HG03432 (cell line): Measurements from ENCODE around the gene PPP1R13B.

Source experiments
- ATAC-seq: cut with Tn5 transposase; IDR thresholded peaks from one replicate; pipeline ENCODE4 v1.9.1; 2021; ENCODE audit warnings: mild to moderate bottlenecking, moderate library complexity; ENCODE audit not compliant: unreplicated experiment

The PPP1R13B gene

DNA sequence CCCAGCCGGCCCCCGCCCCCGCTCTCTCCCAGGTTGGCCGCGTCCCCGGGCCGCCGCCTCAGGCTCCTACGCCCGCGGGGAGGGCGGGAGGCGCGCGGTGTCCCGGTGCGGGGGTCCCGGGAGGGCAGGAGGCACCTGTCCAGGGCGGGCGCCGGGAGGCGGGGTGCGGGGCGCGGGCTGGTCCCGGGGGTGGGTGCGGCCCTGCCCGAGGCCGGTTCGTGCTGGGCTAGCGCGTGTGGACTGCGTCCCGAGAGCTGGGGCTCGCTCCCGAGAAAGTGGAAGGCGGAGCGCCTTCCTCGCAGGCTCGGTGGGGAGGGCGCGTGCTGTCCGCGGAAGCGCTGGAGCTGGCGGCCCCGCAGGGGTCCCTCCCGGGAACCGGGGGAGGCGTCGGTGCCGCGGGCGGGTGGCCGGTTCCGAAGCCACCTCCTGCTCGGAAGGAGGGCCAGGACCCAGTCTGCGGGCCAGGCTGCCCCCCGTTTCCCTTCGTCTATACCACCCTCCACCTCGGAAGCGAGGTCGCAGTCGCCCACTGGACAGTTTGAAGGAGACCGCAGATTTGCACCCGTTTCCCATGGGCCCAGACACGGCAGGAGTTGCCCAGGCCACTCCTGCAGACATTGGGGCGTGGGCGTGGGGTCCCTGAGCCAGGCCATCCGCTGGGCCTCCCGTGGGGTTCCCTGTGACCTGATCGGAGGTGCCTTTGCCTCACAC, 131.1 kb downstream of the PPP1R13B start:
- ATAC-seq, result peak; percentile 11

DNA sequence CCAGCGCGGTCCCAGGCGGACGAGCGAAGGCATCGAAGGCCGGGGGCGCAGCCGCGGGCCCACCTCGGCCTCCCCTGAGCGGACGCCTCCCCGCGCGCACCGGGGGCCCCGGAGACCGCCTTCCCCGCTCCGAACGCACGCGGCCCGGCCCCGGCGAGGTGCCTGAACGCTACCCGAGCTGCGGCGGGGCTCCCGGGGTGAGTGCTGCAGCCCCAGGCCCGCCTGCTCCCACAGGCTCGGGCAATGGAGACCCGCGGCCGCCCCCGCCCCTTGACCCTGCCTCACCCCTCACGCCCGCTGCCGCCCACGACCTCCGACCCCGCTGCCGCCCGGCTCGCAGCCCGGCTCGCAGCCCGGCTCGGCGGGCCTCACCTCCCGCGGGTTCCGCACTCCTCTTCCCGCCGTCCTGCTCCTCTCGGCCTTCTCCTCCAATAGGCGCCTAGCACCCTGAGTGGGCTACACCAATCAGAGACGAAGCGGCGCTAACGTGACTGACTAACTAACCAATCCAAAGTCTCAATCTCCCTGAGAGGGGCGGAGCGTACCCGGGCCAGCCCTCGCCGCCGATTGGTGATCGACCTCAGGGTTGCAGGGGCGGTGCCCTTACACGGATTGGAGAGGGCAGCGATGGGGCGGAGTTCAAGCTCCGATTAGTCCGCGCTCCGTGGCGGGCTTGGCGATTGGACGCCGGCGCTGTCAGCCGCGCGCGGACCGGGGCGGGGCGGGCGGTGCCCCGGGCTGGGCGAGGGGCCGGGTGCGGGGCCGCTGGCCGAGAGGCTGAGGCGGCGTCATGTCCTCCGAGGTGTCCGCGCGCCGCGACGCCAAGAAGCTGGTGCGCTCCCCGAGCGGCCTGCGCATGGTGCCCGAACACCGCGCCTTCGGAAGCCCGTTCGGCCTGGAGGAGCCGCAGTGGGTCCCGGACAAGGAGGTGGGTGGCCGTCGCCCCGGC, 132.0 kb downstream of the PPP1R13B start, which contains the start of the genes XRCC3 and ZFYVE21:
Gene XRCC3 (minus strand): TSS at position 400 of the 949 bp plus-strand sequence. CDS start 4,364 bp downstream, outside the sequence.
Gene ZFYVE21 (plus strand): TSS at position 759 of the 949 bp plus-strand sequence. CDS start 32 bp downstream, at position 791.
- ATAC-seq, result peak; percentile 93

DNA sequence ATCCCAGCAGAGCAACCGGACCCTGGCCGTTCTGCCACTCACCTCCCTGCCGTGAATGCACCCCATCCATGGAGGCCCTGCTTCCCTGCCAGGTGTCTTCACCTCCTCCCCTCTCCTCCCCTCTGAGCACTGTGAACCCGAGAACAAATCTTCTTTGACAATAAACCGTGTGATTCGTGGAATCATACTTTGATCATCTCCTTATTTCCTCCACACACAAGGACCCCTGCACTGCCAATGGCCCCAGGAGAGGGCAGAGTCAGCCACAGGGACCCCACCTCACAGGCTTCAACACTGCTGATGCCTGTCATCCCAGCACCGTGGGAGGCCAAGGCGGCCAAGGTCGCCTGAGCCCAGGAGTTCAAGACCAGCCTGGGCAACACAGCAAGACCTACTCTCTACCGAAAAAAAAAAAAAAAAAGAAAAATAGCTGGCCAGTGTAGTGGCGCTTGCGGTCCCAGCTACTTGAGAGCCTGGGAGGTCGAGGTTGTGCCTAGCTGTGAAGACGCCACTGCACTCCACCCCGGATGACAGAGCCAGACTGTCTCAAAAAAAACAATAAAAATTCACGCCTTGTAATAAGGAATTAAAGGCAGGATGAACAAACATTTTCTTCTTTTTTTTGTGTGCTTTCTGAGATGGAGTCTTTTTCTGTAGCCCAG, 133.2 kb downstream of the PPP1R13B start:
- no peak for ATAC-seq

DNA sequence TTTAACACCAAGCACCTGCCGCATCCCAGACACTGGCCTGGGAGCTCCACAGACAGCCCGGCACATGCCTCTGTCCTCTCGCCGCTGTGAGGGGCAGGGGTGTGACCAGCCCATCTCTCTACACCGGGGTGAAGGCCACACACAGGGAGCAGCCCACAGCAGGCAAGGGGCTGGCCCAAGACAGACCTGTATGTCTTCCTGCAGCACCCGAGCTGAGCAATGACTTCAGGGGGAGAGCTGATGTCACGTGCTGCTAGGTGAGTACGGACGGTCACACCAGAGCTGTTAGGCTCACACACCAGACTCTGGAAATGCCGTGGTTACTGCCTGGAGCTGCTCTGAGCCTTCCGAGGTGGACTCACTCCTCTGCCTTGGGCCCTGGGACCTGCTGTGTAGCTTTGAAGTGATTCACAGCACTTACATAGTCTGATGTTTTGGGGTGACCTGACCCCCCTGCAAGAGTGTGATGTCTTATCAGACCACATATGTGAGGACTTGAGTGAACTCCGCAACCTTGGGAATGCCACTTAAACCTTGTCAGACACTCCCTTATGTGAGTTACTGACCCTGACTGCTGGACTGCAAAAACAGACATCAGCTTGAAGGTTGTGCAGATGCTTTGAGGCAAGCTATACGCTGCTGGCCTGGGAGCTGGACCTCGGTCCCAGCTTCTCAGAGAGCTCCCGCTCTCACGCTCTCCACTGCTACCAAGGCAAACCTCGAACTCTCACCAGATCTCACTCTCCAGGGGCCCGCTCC, 133.9 kb downstream of the PPP1R13B start:
- ATAC-seq, result no peak

DNA sequence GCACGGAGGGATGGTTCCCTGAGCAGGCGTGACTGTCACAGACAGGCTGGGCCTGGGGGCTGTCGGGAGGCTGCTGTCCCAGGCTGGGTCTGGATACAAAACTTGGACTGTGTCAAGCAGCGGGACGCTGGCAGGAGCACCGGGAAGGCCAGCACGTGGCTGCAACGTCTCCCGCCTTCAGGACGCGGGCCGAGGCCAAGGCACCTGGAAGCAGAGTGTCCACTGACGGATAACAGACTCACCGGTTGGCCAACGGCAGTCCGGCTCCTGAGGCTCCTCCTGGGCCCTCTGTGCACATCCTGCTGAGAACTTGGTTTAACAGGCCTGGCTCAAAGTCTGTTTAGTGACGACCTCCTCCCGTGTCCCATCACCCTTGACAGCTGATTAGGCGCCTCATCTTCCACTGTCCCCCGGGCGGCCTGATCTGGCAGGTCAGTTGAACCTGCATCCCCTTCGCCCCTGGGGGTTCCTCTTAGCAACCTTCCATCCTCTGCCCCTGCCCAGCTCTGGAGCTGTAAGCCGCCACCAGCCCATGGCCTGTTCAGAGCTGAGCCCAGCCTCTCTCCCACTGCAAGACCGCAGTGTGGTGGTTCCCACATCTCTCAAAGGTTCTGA, 134.6 kb downstream of the PPP1R13B start:
- ATAC-seq, result no peak

DNA sequence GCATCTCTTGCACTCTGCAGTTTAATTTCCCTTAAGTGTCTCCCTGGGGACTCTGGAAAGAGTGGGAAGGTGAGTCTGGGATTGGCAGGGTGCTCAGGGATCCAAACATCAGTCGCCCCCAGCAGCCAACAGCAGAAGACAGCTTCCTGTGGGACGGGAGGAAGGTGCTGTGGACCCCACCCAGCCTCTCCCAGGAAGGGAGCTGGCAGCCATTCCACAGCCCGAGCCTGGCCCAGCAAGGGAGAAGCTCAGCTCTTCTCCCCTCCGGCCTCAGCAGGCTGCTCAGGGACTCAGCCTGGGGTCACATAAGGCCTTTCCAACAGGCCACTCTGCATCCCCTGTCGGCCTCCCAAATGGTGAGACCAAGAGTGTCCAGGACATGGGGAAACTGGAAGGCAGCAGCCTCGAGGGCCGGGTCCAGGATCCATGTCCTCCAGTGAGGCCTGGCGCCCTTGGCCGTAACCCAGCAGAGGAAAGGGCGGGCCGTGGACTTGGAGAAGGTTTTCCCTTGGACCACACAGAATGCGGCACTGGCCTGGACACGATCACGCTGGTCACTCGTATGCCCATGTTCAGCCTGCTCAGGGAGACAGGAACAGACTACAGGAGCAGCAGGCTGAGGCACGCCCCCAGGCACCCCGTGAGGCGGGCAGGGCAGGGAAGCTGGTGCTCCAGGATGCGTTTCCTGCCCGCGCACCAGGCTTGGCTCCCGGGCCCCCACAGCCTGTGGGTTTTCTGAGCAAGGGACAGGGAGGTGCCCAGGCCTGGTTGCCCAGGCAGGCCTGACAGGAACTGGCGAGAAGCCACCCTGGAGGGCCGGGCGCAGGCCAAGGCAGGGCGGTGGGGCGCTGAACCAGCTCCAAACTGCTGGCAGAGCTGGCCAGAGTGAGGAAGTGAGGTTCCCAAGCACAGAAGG, 135.6 kb downstream of the PPP1R13B start:
- ATAC-seq, result no peak

DNA sequence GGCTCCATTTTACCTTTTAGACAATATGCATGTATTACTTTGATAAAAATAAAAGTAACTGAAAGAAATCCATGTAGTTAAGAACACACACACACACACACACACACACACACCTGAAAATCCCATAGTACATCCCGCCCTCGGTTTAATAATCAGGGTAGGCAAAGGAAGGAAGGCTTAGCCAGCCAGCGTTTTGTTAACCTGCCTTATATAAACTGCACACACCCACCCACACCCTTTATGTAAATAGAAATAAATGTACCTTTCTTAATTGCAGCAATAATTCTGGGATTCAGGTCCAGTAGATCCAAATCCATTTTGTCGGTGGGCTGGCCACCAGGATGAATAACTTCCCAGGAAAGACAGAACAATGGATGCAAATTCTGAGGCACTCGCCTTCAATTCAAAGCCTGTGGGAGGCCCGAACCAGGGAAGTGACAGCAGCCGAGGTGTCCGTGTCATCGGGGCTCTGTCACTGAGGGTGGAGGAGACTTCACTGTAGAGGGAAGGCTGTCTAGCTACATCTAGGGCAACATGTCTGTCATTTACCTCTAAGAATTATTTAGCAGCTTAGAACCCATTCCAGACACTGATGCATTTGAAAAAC, 136.5 kb downstream of the PPP1R13B start:
- ATAC-seq, result no peak

DNA sequence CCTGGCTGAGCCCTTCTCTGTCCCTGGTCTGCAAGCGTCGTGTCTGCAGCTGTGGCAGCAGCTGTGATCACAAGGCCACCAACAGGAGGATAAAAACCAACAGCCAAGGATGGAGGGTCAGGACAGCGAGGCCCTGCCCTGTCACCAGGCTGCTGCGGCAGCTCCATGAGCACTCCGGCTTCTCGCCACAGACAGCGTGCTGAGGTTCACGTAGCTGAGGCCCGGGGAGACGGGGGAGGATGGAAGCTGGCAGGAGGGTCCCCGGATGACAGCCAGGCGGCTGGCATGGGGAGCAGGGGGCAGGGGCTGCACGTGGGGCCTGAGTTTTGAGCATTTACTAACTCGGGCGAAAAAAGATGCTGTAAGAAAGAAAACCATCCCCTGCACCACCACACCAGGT, 137.6 kb downstream of the PPP1R13B start:
- no peak for ATAC-seq

DNA sequence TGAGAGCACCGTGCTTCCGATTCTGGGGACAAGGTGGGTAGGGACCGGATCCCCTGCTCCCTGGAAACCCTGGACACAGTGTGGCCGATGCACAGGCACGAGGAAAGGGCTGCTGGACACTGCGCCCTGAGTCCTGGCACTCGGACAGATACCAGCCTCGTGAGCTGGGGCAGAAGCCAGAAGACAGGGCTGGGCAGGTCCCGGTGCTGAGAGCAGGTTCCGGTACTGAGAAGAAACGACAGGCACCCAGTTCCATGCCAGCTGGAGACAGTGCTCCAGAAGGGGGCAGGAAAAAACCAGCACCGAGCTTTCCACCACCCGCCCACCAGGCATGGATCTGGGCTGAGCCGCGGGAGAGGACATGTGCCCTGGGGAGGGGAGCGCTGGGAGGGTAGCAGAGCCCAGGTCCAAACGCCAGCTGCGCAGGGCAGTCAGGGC, 138.6 kb downstream of the PPP1R13B start:
- no peak for ATAC-seq

DNA sequence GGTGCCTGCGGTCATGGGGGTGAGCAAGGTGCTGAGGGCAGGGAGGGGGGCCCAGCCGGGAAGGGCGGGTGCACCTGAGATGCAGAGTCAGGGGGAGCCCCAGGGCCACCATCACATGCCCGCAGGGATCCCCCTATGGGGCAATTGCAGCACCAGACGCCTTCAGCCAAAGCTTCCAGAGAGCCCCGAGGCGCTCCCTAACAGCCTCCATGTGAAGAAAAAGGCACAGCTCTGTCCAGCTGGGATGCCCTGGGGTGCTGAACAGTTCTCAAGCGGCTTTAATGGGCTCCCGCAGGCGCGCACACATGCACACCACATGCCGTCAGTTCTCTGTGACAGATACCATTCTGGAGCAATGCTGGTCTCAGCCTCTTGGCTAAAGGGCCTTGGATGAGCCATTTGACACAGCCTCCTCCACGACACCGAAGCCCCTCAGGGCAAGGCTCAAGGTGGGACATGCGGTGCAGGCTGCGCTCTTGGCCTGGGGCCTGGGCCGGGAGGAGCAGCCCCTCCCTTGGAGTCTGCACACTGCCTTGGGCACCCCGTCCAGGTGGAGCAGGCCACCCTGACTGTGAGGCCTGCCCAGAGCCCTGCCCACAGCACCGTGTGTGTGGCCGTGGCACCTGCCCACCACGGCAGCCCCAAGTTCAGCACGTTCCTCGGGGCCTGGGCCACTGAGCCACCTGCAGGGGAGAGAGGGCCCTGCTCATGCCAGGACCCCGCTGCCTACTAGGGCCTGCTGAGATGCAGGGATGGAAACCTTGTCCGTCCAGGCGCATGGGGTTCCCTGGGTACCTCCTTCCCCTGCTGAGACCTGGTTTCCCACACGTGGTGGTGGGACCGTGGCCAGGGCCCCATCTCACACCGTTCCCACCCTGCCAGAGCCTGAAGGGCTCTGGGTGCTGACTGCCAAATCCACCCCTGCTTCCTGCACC, 139.8 kb downstream of the PPP1R13B start:
- ATAC-seq, result no peak

DNA sequence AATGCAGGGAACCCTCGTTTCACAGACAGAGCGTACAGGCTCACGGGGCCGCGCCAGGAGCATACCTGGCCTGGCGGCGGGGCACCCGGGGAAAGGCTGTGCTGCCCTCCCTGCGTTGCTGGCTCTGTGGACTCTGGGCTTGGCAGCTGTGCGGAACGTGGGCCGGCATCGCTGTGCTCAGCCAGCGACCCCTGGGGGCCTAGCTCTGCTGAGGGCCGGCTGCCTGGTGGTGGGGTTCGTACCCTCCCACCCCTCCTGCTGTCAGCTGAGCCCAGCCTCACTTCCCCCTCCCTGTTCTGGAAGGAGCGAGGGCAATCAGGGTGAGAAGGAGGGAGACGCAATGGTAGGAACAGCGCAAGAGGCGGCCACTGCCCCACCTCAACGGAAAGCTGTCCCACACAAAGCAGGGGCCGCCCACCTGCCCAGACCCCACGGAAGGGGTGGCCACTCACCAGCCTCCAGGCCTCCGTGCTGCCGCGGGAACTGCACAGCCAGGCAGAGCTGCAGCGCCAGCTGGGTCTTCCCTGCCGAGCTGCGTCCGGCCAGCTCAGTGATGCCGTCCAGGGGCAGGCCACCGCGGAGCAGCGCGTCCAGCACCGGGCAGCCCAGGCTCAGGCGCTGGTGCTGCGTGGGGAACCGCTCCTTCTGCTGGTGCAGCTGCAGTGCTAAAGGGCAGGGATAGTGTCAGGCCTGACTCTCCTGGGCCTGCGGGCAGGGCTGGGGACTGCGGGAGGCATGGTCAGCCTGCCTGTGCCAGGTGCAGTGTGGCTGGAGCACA, 140.6 kb downstream of the PPP1R13B start:
- no peak for ATAC-seq

DNA sequence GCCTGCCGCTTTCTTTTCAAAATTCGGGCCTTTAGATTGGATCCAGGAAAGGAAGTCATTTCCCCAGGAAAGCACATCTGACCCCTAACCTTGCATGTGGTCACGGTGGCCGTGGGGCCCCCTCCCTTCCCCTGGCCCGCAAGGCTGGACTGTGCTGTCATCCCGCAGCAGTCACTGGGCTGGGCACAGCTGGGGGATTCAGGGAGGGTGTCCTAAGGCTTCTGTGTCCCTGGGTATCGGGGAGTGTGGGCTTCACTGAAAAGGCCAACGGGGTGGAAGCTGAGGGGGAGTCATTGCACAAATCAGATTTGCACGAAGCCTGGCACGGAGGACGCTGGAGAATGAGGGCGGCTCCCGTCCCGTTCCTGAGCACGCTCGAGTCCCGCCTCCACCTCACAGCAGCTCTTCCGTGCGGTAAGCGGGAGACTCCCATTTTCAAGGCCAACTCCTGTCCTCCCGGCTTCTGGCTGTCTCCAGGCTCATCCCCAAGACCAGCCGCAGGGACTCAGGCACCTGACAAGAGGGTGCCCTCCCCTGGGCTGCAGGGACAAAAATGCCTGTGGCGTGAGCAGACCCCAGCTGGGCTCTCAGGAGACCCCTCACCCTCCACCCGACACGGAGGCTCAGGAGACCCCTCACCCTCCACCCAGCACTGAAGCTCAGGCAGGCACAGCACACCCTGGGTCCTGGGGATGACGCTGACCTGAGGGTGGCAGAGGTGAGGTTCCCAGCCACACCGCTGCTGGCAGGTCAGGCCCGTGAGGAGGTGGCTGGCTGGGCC, 141.7 kb downstream of the PPP1R13B start:
- no peak for ATAC-seq

DNA sequence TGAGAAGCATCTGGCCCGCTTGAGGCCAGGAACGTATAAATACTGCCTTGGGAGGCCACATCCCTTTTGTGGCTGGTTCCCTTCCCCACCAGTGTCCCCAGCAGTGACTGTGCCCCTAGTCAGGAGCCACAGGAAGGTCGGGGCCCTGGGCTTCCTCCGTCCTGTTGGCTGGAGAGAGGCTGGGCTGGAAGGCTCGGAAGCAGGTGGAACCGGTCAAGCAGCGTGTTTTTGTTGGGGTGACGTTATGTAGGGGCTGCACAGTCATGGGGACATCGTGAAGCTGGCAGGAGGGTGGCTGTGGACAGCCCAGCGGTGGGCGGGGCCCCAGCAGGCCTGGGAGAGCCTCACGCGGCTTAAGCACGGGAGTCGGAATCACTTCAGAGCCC, 142.3 kb downstream of the PPP1R13B start:
- no peak for ATAC-seq

DNA sequence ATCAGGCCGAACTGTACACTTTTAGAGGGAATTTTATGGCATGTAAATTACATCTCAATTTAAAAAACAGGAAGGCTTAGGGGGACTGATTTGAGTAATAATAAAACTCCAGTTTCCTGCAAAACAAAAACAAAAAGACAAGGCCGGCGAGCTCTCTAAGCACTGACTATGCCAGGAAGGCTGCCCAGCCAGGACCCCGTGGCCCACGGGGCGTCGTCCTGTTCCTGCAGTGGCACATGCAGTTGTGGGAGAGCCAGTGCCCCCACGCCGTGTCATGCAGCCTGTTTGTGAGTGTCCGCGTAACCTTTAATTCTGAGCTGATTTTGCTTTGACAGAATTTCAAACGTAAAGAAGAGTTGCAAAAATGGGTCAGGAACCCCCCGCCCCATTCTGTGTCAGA, 142.7 kb downstream of the PPP1R13B start:
- ATAC-seq, result no peak

DNA sequence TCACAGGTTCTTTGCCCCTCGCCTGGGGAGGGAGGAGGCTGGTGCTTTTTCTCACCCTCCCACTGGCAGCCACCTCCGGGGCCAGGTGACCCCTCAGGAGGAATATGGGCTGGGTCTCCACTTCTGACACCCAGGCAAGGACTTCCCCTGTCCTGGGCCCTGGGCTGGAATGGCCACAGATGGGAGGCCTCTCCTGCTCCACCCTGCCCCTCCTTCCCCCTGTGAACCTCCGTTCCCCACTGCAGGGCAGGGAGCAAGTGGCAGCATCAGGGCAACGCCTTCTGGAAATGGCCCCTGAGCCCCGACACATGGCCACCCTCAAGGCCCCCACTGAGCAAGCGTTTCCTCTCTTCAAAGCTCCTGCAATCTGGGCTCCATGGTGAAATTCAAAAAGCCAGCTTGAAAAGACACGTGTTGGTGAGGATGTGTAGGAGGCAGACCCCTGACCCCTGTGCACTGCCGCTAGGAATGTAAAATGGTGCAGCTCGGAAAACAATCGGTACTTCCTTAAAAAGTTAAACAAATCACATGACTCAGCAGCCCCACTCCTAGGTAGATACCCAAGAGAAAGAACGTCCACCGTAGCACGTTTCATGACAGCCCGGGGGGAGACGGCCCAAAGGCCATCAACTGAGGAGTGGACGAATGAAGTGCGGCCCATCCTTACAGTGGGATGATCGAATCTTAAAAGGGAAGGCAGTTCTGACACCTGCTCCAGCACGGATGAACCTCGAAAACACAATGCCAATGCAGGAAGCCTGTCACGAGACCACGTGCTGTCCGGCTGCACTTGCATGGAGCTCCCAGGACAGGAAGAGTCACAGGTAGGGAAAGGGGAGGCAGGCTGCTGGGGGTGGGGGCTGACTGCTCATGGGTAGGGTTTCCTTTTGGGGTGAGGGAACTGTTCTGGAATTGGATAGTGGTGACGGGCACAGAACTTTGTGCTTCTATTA, 143.7 kb downstream of the PPP1R13B start:
- ATAC-seq, result no peak
